ENCODE measurements around the gene FOLR2.

GRCh38 chr11:72241291-72241781 lies 24.7 kb downstream of the FOLR2 start:
- no peak for TF ChIP-seq CTCF (IDR thresholded peaks at IDR 0.05)
- TF ChIP-seq POLR2AphosphoS5 (IDR thresholded peaks at IDR 0.05), result no peak
- TF ChIP-seq EP300 (IDR thresholded peaks at IDR 0.05; ENCODE audit: low read depth), result no peak
